K562 (cell line): ENCODE data around the gene C1QTNF2. TPM values are rescaled to one million over a fixed set of nuclear protein-coding genes. Genes with fewer than 3 reads are reported as not detected.

Source experiments
- ATAC-seq: fragments of 200-7000 bp; cut with Tn5 transposase; 3 replicates; pipeline ENCODE4 v1.9.1; 2020; ENCODE audit warnings: moderate library complexity
- BruUV-seq: library from RNA; stranded (reverse); fragments of 400-500 nt; replicated peaks from 2 replicates; lab custom pipeline; 2021; lab: Mats Ljungman, UMichigan
- CTCF ChIA-PET: fragments of 300-600 bp; formaldehyde crosslinking; extraction: SDS; loops from one replicate; lab custom pipeline; 2021; ENCODE audit warnings: low intra/inter-chr PET ratio; lab: Yijun Ruan, JAX
- POLR2A ChIA-PET: fragments of 300-600, 350-650 bp; sonication (Branson Sonifier 250); formaldehyde crosslinking; extraction: SDS; loops from one replicate; lab custom pipeline; 2021; ENCODE audit warnings: antibody characterized with exemption, inconsistent platforms; lab: Yijun Ruan, JAX
- DNase-seq, 4 experiments: peaks; one replicate each; pipeline versions ENCODE4 v3.0.0 to v3.0.0-alpha.2; 2011 to 2018; ENCODE audit warnings: low spot score in 3 of 4, mixed read lengths in 3 of 4; ENCODE audit errors: extremely low read depth in 1 of 4
- FAIRE-seq: peaks from 2 replicates; lab custom pipeline; 2011; peaks lifted over from hg19 to GRCh38; lab: Jason Lieb, UNC
- H2AFZ ChIP-seq: 2 replicates; pipeline ENCODE4 v1.6.0; 2011; ENCODE audit warnings: low read depth, low read length, control low read depth, inconsistent platforms
- H3K27ac ChIP-seq: fragments of 200-600 bp; 3 replicates; pipeline ENCODE4 v1.8.0; 2011; ENCODE audit warnings: low read depth, mild to moderate bottlenecking, control low read depth, inconsistent platforms, low read length, moderate library complexity, mixed read lengths; ENCODE audit errors: extremely low read depth
- H3K27me3 ChIP-seq, 2 experiments: fragments of 300-600 bp in 1 of 2; 2 replicates in 1 of 2; 3 replicates in 1 of 2; pipeline versions ENCODE4 v1.6.0 to v1.8.0; 2011; ENCODE audit warnings: inconsistent platforms in 2 of 2, low read length in 2 of 2, mild to moderate bottlenecking in 1 of 2, mixed read lengths in 1 of 2, moderate library complexity in 1 of 2; ENCODE audit not compliant: control insufficient read depth in 2 of 2, insufficient read depth in 2 of 2
- H3K36me3 ChIP-seq: fragments of 300-600 bp; 3 replicates; pipeline ENCODE4 v1.8.0; 2011; ENCODE audit warnings: mild to moderate bottlenecking, low read length, inconsistent platforms; ENCODE audit not compliant: control insufficient read depth, insufficient read depth
- H3K4me1 ChIP-seq, 2 experiments: fragments of 200-600 bp in 1 of 2; replicated peaks in 1 of 2; 2 replicates in 1 of 2; 3 replicates in 1 of 2; pipeline versions ENCODE4 v1.5.1 to v1.8.0; 2011; ENCODE audit warnings: inconsistent platforms in 2 of 2, low read length in 2 of 2, mild to moderate bottlenecking in 1 of 2, mixed read lengths in 1 of 2, moderate library complexity in 1 of 2; ENCODE audit not compliant: control insufficient read depth in 2 of 2, insufficient read depth in 2 of 2
- H3K4me2 ChIP-seq: 2 replicates; pipeline ENCODE4 v1.6.1; 2011; ENCODE audit warnings: low read length, control low read depth, inconsistent platforms, mixed read lengths; ENCODE audit not compliant: insufficient read depth
- H3K4me3 ChIP-seq: fragments of 200-600 bp; sonication (generic), shearing (Covaris generic); 2 replicates; pipeline ENCODE4 v1.5.1; 2016; ENCODE audit warnings: control low read depth, inconsistent platforms
- H3K79me2 ChIP-seq: fragments of 200-600 bp; 3 replicates; pipeline ENCODE4 v1.8.0; 2011; ENCODE audit warnings: low read length, inconsistent platforms; ENCODE audit not compliant: control insufficient read depth, insufficient read depth
- H3K9ac ChIP-seq, 2 experiments: 2 replicates each; pipeline versions ENCODE4 v1.6.0 to v1.6.1; 2011; ENCODE audit warnings: low read depth in 2 of 2, low read length in 2 of 2, control low read depth in 1 of 2, inconsistent platforms in 1 of 2, mild to moderate bottlenecking in 1 of 2, mixed read lengths in 1 of 2; ENCODE audit not compliant: insufficient read depth in 1 of 2
- H3K9me1 ChIP-seq: one replicate; pipeline ENCODE4 v1.6.0; 2011; ENCODE audit warnings: inconsistent platforms, mild to moderate bottlenecking, low read length, moderate library complexity; ENCODE audit not compliant: control insufficient read depth, insufficient read depth
- H3K9me3 ChIP-seq: replicated peaks from 2 replicates; pipeline ENCODE4 v1.5.1; 2011; ENCODE audit warnings: low read depth, low read length, inconsistent platforms; ENCODE audit not compliant: control insufficient read depth, insufficient read depth
- H4K20me1 ChIP-seq: replicated peaks from 2 replicates; pipeline ENCODE4 v1.6.1; 2011; ENCODE audit warnings: low read length, inconsistent platforms, mixed read lengths; ENCODE audit not compliant: control insufficient read depth, insufficient read depth
- ASH1L ChIP-seq: fragments of 450-650 bp; IDR thresholded peaks from 2 replicates; pipeline ENCODE4 v1.6.1; 2018; ENCODE audit warnings: borderline replicate concordance, mild to moderate bottlenecking, low read depth; ENCODE audit not compliant: partially characterized antibody
- CREM ChIP-seq: IDR thresholded peaks from 2 replicates; pipeline ENCODE4 v1.6.1; 2014; ENCODE audit warnings: antibody characterized with exemption, low read depth
- ELF2 ChIP-seq: fragments of 250-450 bp; sonication (Bioruptor Pico); IDR thresholded peaks from 2 replicates; pipeline ENCODE4 v1.5.0; 2021; ENCODE audit warnings: mild to moderate bottlenecking
- GABPB2 ChIP-seq: fragments of 250-450 bp; sonication (Bioruptor Pico); conservative IDR thresholded peaks from 2 replicates; pipeline ENCODE4 v1.5.1; 2021; ENCODE audit warnings: mild to moderate bottlenecking
- HDAC8 ChIP-seq: fragments of 450-650 bp; IDR thresholded peaks from 2 replicates; pipeline ENCODE4 v1.6.1; 2016; ENCODE audit warnings: mild to moderate bottlenecking, missing genetic modification characterization, moderate library complexity, missing compliant biosample characterization
- HNRNPL ChIP-seq: fragments of 200-400 bp; formaldehyde crosslinking; IDR thresholded peaks from 2 replicates; pipeline ENCODE4 v1.6.1; 2017; ENCODE audit warnings: low read depth, mild to moderate bottlenecking, low read length
- KLF1 ChIP-seq: fragments of 450-650 bp; IDR thresholded peaks from 2 replicates; pipeline ENCODE4 v1.6.1; 2016; ENCODE audit warnings: missing genetic modification characterization, missing compliant biosample characterization
- NR3C1 ChIP-seq: sonication (generic); formaldehyde crosslinking; IDR thresholded peaks from 2 replicates; pipeline ENCODE4 v1.8.1; 2022; ENCODE audit warnings: missing genetic modification reagents
- POLR3A ChIP-seq: IDR thresholded peaks from 2 replicates; pipeline ENCODE4 v1.6.1; 2011; ENCODE audit warnings: borderline replicate concordance, mild to moderate bottlenecking, moderate library complexity; ENCODE audit not compliant: insufficient read length, insufficient read depth; ENCODE audit errors: extremely low read depth
- PRMT5 ChIP-seq: sonication (generic); formaldehyde crosslinking; IDR thresholded peaks from 2 replicates; pipeline ENCODE4 v1.5.0; 2020; ENCODE audit warnings: missing genetic modification reagents
- RBM14 ChIP-seq: fragments of 200-400 bp; formaldehyde crosslinking; IDR thresholded peaks from 2 replicates; pipeline ENCODE4 v1.6.1; 2018; ENCODE audit warnings: low read depth, mild to moderate bottlenecking, low read length, moderate library complexity, borderline replicate concordance; ENCODE audit not compliant: insufficient read depth
- SNRNP70 ChIP-seq: fragments of 200-400 bp; formaldehyde crosslinking; optimal IDR thresholded peaks from 2 replicates; pipeline ENCODE3; 2017; ENCODE audit warnings: low read depth, low read length
- SP2 ChIP-seq: IDR thresholded peaks from 2 replicates; pipeline ENCODE4 v1.6.1; 2011; ENCODE audit warnings: mild to moderate bottlenecking, low read depth, low read length, moderate library complexity; ENCODE audit not compliant: poor library complexity, severe bottlenecking; ENCODE audit errors: extremely low read depth
- TBL1XR1 ChIP-seq, 2 experiments: IDR thresholded peaks; 2 replicates each; pipeline ENCODE4 v1.6.1; 2012; ENCODE audit warnings: improper control_type of control experiment in 2 of 2, low read length in 2 of 2, mild to moderate bottlenecking in 1 of 2
- TRIM28 ChIP-seq: fragments of 450-650 bp; IDR thresholded peaks from 2 replicates; pipeline ENCODE4 v1.6.1; 2017
- ZNF695 ChIP-seq: fragments of 450-650 bp; formaldehyde crosslinking; IDR thresholded peaks from 2 replicates; pipeline ENCODE4 v1.4.0; 2020; ENCODE audit warnings: mild to moderate bottlenecking, moderate library complexity
- WGBS: fragments of 100-300 bp; shearing (Covaris generic); methylation state at CpG from one replicate; pipeline ENCODE4 v1.1.6; 2016; ENCODE audit warnings: low coverage, mixed read lengths; ENCODE audit not compliant: insufficient coverage; ENCODE audit errors: missing lambda C conversion rate; 5-methylcytosine and 5-hydroxymethylcytosine counted together
- in situ Hi-C: fragments of 300-500 bp; cut with MboI; formaldehyde crosslinking; loops from 4 replicates; pipeline ENCODE4 v1.15.0; 2018; ENCODE audit warnings: inconsistent platforms, mixed read lengths
- intact Hi-C: fragments of 100-400 bp; cut with micrococcal nuclease; formaldehyde crosslinking; loops from 2 replicates; pipeline ENCODE4 v1.14.2; 2022
- polyA plus RNA-seq, 8 experiments: library from polyadenylated mRNA; depleted of rRNA in 4 of 8; stranded (reverse) in 5 of 8; unstranded in 3 of 8; fragments of >200 nt; fragmentation: Nextera tagmentation in 2 of 8; fragmentation: Illumina TruSeq in 1 of 8; extraction: Ambion mirVana in 2 of 8; extraction: Trizol in 1 of 8; gene quantifications; 2 replicates each; pipeline versions ENCODE4 v1.2.1 to v1.2.3, GENCODE V29; 2011 to 2014; ENCODE audit warnings: inconsistent platforms in 1 of 8, missing spikeins in 1 of 8
- total RNA-seq, 7 experiments: library from RNA; depleted of rRNA in 6 of 7; stranded (reverse); fragments of >200 nt in 6 of 7; fragmentation: Illumina TruSeq in 2 of 7; extraction: Trizol in 2 of 7; gene quantifications; 2 replicates each; pipeline versions ENCODE4 v1.2.1 to v1.2.3, GENCODE V29; 2011 to 2021; ENCODE audit warnings: low replicate concordance in 1 of 7
- TF ChIP-seq, protein P1 (sequence below), 2 experiments: fragments of 200-800 bp in 1 of 2; sonication (Bioruptor generic) in 1 of 2; sonication (generic) in 1 of 2; formaldehyde crosslinking in 1 of 2; IDR thresholded peaks in 1 of 2; conservative IDR thresholded peaks in 1 of 2; 2 replicates each; pipeline versions ENCODE4 v1.5.0 to v1.6.1; 2016 to 2020; ENCODE audit warnings: missing compliant biosample characterization in 1 of 2, missing genetic modification characterization in 1 of 2, missing genetic modification reagents in 1 of 2
- TF ChIP-seq, protein P2 (sequence below): fragments of 250-450 bp; sonication (Bioruptor Pico); IDR thresholded peaks from 2 replicates; pipeline ENCODE4 v1.4.0; 2020

C1QTNF2 gene
- total and polyA plus RNA-seq, 9 of the 15 experiments (the other 6 are each of a cell fraction or from before 2014, with no cell fraction given) = not detected

DNA sequence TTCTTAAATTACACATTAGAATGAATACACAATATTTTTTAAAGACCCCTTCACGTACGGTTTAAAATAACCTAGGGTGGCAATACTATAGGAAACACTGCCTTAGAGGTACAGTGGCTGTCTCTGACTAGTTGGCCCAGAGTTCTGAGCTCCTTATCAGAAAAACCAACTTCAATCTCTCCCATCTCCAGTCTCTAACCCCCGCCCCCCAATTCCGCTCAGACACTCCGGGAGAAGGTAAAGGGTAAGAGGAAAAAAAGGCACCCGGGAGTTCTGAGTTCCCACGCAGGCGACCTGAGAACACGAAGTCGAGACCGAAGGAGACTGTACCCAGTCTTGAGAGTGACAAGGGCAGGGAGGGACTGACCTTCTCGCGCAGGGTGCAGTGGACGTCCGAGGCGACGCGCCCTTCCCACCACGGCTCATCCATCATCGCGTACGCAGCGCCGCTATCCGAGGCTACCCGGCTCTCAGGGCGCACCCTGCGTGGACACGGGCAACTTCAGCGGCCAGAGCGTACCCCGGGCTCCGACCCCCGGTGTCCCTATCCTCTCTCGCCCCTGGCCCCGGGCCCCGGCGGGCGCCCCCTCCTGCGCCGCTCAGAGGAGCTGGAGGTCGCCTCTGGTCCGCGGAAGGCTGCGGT, 58.8 kb downstream of the C1QTNF2 start:
- Histone ChIP-seq H3K9me1 (no peaks in the 10 kb centered on the region), H3K9ac (no peak overlapping the region), H3K9me3 (no peaks in the 10 kb centered on the region), H2AFZ (no peak overlapping the region), H4K20me1 (no peaks in the 10 kb centered on the region), H3K4me2 (no peak overlapping the region), H3K27me3 (peaks cover 48 to 66% of the 10 kb centered on the region in 2 experiments), H3K36me3 (no peaks in the 10 kb centered on the region), H3K79me2 (no peaks in the 10 kb centered on the region), H3K27ac (no peak overlapping the region), H3K4me3 (no peak overlapping the region), H3K4me1 (peaks cover 0 to 14% of the 10 kb centered on the region in 2 experiments; a peak in 2 of 5 replicates)
- peak; percentile 57 for ATAC-seq
- DNase-seq = no peak
- POLR2A ChIA-PET = interaction anchor here (0.6 kb wide), 2 partner anchors 46 to 733 kb away, joined by 3 to 4 read pairs; no protein-coding TSS in a partner anchor
- FAIRE-seq = no peak
- 14% methylated on average over 21 of the region's 45 CpGs for WGBS
- in situ Hi-C loops = no loop called here
- no peak for TF ChIP-seq POLR3A
- no peak for TF ChIP-seq TRIM28
- no peak for TF ChIP-seq SNRNP70
- TF ChIP-seq SP2 = no peak
- TF ChIP-seq ASH1L = no peak
- TF ChIP-seq CREM = no peak
- TF ChIP-seq GABPB2 = no peak
- no peak for TF ChIP-seq TBL1XR1 (IDR thresholded peaks at IDR 0.05; ENCODE audit: low read length in 2 of 2)
- TF ChIP-seq NR3C1 (CRISPR knock-in tag) = no peak
- TF ChIP-seq RBM14 = no peak
- TF ChIP-seq PRMT5 (CRISPR knock-in tag) = no peak
- TF ChIP-seq HDAC8 (tag) = no peak
- no peak for TF ChIP-seq ZNF695 (CRISPR knock-in tag)
- no peak for TF ChIP-seq HNRNPL
- TF ChIP-seq, protein P1, sequence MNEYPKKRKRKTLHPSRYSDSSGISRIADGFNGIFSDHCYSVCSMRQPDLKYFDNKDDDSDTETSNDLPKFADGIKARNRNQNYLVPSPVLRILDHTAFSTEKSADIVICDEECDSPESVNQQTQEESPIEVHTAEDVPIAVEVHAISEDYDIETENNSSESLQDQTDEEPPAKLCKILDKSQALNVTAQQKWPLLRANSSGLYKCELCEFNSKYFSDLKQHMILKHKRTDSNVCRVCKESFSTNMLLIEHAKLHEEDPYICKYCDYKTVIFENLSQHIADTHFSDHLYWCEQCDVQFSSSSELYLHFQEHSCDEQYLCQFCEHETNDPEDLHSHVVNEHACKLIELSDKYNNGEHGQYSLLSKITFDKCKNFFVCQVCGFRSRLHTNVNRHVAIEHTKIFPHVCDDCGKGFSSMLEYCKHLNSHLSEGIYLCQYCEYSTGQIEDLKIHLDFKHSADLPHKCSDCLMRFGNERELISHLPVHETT (CRISPR knock-in tag; conservative IDR thresholded peaks at IDR 0.05 in 1 of 2, IDR thresholded peaks at IDR 0.05 in 1 of 2) = no peak
- TF ChIP-seq ELF2 (CRISPR knock-in tag) = no peak
- TF ChIP-seq KLF1 (tag) = no peak
- TF ChIP-seq, protein P2, sequence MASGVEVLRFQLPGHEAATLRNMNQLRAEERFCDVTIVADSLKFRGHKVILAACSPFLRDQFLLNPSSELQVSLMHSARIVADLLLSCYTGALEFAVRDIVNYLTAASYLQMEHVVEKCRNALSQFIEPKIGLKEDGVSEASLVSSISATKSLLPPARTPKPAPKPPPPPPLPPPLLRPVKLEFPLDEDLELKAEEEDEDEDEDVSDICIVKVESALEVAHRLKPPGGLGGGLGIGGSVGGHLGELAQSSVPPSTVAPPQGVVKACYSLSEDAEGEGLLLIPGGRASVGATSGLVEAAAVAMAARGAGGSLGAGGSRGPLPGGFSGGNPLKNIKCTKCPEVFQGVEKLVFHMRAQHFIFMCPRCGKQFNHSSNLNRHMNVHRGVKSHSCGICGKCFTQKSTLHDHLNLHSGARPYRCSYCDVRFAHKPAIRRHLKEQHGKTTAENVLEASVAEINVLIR (CRISPR knock-in tag) = no peak
- BruUV-seq = no TSS peak
- intact Hi-C loops = no loop called here
- CTCF ChIA-PET = no interaction called here
